Thyroid gland (tissue), 4 donors: Measurements from ENCODE around the gene ZCRB1. TPM values are rescaled to one million over a fixed set of nuclear protein-coding genes. Genes with fewer than 3 reads are reported as not detected.

Experiments
- DNase-seq, 2 donors: peaks; one replicate each; pipeline ENCODE4 v3.0.0-alpha.2; 2019
- H3K27ac ChIP-seq, 3 donors: fragments of 200-600 bp; sonication (generic); 1 replicate in 2 of 3; 2 replicates in 1 of 3; pipeline ENCODE4 v1.5.1; 2016 to 2019; ENCODE audit warnings: mild to moderate bottlenecking in 1 of 3, moderate library complexity in 1 of 3
- H3K27me3 ChIP-seq: fragments of 200-600 bp; sonication (generic); one replicate; pipeline ENCODE4 v1.5.1; 2019
- H3K36me3 ChIP-seq, 2 donors: fragments of 200-600 bp; sonication (generic); one replicate each; pipeline ENCODE4 v1.5.1; 2016 to 2019
- H3K4me1 ChIP-seq, 2 donors: fragments of 200-600 bp; sonication (generic); one replicate each; pipeline ENCODE4 v1.5.1; 2017 to 2019
- H3K4me3 ChIP-seq, 3 donors: fragments of 200-600 bp; sonication (generic); replicated peaks in 1 of 3; 1 replicate in 2 of 3; 2 replicates in 1 of 3; pipeline ENCODE4 v1.5.1; 2016; ENCODE audit warnings: mild to moderate bottlenecking in 1 of 3
- H3K9me3 ChIP-seq: fragments of 200-600 bp; sonication (generic); one replicate; pipeline ENCODE4 v1.5.1; 2017
- CTCF ChIP-seq, 6 experiments: fragments of 200-600 bp in 3 of 6; fragments of 450-650 bp in 3 of 6; sonication (generic) in 3 of 6; IDR thresholded peaks; one replicate each; pipeline ENCODE4 v1.5.1; 2016 to 2019; ENCODE audit warnings: antibody characterized with exemption in 6 of 6, mild to moderate bottlenecking in 2 of 6, inconsistent platforms in 1 of 6, moderate library complexity in 1 of 6
- POLR2A ChIP-seq, 2 donors: fragments of 450-650 bp; IDR thresholded peaks; one replicate each; pipeline ENCODE4 v1.6.1; 2017; ENCODE audit warnings: antibody characterized with exemption in 2 of 2, mild to moderate bottlenecking in 2 of 2, moderate library complexity in 1 of 2
- WGBS, 2 donors: methylation state at CpG; one replicate each; pipeline ENCODE4 v1.1.5; 2017; 5-methylcytosine and 5-hydroxymethylcytosine counted together
- intact Hi-C: fragments of 100-400 bp; cut with DNase I; formaldehyde crosslinking; loops from one replicate; pipeline ENCODE4 v1.15.1; 2023
- total RNA-seq, 4 donors: library from RNA; depleted of rRNA; stranded (reverse); fragments of >200 nt; gene quantifications; one replicate each; pipeline ENCODE4 v1.2.3, GENCODE V29; 2016

Gene ZCRB1
- total RNA-seq, 4 donors from 2014 or later = 30.7 to 42.3 (median 34.9) TPM

DNA sequence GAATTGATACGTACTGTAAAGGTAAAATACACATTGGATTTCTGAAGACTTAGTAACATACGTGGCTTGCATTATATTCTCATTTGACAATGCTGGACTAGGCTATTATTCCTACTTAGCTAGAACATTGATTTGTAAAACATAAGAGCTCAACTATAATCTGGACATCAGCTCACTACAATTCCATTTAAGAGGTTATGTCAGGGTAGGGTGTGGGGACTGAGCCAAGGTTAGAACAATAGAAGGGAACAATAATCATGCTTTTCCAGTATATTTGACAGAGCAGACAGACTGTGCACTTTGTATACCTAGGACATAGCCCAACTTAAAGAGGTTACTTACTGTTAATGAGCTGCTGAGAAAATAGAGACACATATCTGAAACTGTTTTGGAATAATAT is 10.8 kb downstream of the ZCRB1 start:
- Histone ChIP-seq H3K27ac (no peak overlapping the region), H3K36me3 (peaks cover 6 to 12% of the 10 kb centered on the region in 2 donors), H3K4me1 (no peaks in the 10 kb centered on the region), H3K27me3 (no peaks in the 10 kb centered on the region), H3K4me3 (no peak overlapping the region), H3K9me3 (no peaks in the 10 kb centered on the region)
- intact Hi-C loops = no loop called here
- TF ChIP-seq CTCF (IDR thresholded peaks at IDR 0.05) (no peak), POLR2A (IDR thresholded peaks at IDR 0.05) (no peak)
- no peak for DNase-seq
- 96% methylated on average over 2 of the region's 2 CpGs for WGBS, 2 donors

GRCh38 chr12:42309996-42310395 is 15.9 kb downstream of the ZCRB1 start:
- intact Hi-C loops = no loop called here
- Histone ChIP-seq H3K9me3 (no peaks in the 10 kb centered on the region), H3K4me3 (no peak overlapping the region), H3K36me3 (peaks cover 6 to 12% of the 10 kb centered on the region in 2 donors), H3K27me3 (no peaks in the 10 kb centered on the region), H3K27ac (no peak overlapping the region), H3K4me1 (no peaks in the 10 kb centered on the region)
- no peak for TF ChIP-seq POLR2A (IDR thresholded peaks at IDR 0.05)
- TF ChIP-seq CTCF (IDR thresholded peaks at IDR 0.05) = no peak
- DNase-seq = no peak
- 81 to 82% methylated on average over 6 of the region's 6 CpGs for WGBS, 2 donors

- peaks cover 6% of the 10 kb centered on the region in 2 donors for H3K36me3 ChIP-seq
- intact Hi-C loops = no loop called here
- H3K4me1 ChIP-seq = no peaks in the 10 kb centered on the region
- no peak overlapping the region for H3K27ac ChIP-seq
- no peaks in the 10 kb centered on the region for H3K27me3 ChIP-seq
- no peak for TF ChIP-seq CTCF (IDR thresholded peaks at IDR 0.05)
- TF ChIP-seq POLR2A (IDR thresholded peaks at IDR 0.05) = no peak
- no peak overlapping the region for H3K4me3 ChIP-seq
- H3K9me3 ChIP-seq = no peaks in the 10 kb centered on the region
- WGBS, 2 donors = 90 to 94% methylated on average over 2 of the region's 2 CpGs
- no peak for DNase-seq
Measured at GRCh38 chr12:42308390-42308789, 17.5 kb downstream of the ZCRB1 start.

DNA sequence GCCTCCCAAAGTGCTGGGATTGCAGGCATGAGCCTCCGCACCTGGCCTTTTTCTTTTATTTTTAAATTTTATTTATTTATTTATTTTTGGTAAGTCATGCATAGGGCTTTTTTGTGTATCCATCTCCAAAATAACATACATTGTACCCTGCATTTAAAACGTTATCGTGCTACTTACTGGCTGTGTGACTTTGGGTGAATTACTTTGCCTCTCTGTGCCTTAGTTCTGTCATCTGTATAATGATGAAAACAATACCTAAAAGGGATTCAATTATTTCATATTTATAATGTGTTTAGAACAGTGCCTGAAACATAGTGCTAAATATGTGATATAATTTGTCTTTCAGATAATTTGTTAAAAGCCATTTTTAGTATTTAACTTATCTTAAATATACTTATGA is 19.6 kb downstream of the ZCRB1 start:
- H3K36me3 ChIP-seq = no peaks in the 10 kb centered on the region
- no peak overlapping the region for H3K27ac ChIP-seq
- no peaks in the 10 kb centered on the region for H3K9me3 ChIP-seq
- intact Hi-C loops = no loop called here
- no peaks in the 10 kb centered on the region for H3K27me3 ChIP-seq
- H3K4me3 ChIP-seq = no peak overlapping the region
- no peaks in the 10 kb centered on the region for H3K4me1 ChIP-seq
- TF ChIP-seq POLR2A (IDR thresholded peaks at IDR 0.05) (no peak), CTCF (IDR thresholded peaks at IDR 0.05) (no peak)
- no peak for DNase-seq
- 96 to 98% methylated on average over 3 of the region's 3 CpGs for WGBS, 2 donors

DNA sequence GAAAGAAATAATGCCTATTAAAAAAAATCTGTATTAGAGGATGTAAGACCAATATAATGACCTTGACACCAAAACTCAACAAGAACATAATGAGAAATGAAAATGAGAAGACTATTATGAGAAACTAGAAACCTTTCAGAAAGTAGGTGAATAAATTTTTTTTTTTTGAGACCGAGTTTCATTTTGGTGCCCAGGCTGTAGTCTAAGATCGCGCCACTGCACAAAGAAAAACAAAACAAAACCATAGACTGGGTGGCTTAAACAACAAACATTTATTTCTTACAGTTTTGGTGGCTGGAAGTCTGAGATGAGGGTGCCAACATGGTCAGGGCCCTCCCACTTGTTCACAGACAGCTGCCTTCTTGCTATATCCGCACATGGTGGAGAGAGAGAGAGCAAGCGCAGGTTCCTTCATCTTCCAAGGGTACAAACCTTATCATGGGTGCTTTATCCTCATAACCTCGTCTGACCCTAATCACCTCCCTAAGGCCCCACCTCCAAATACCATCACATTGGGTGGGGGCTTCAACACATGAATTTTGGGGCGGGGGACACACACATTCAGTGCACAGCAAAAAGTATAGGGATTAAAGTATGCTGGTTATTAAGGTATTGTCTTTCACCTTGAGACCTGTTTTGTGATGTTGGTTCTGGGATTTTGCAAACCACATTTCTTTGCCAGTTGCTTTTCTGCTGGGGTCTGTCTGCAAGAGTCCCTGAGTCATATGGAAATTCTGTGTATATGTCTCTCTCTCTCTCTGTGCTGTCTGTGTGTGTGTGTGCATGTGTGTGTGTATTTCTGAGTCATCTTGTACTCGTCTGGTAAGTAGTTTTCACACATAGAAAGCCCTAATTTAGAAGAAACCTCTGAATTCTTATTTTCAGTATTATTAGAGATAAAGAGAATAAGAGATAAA is 26.2 kb downstream of the ZCRB1 start:
- no peak for DNase-seq
- WGBS, 2 donors = 83 to 85% methylated on average over 8 of the region's 8 CpGs
- Histone ChIP-seq H3K9me3 (no peaks in the 10 kb centered on the region), H3K4me3 (no peak overlapping the region), H3K36me3 (no peaks in the 10 kb centered on the region), H3K27ac (no peak overlapping the region), H3K27me3 (no peaks in the 10 kb centered on the region), H3K4me1 (no peaks in the 10 kb centered on the region)
- no peak for TF ChIP-seq CTCF (IDR thresholded peaks at IDR 0.05)
- no peak for TF ChIP-seq POLR2A (IDR thresholded peaks at IDR 0.05)
- intact Hi-C loops = no loop called here
